GM23338 (cell line): ENCODE data around the gene VPS13A. TPM values are rescaled to one million over a fixed set of nuclear protein-coding genes. Genes with fewer than 3 reads are reported as not detected.

Experiments
- ATAC-seq: fragments of 200-7000 bp; cut with Tn5 transposase; 3 replicates; pipeline ENCODE4 v1.9.1; 2020
- DNase-seq: peaks from one replicate; pipeline ENCODE4 v3.0.0-alpha.2; 2015; ENCODE audit warnings: low spot score
- H2AFZ ChIP-seq: fragments of 200-600 bp; sonication (generic); 2 replicates; pipeline ENCODE4 v1.8.0; 2016; ENCODE audit warnings: antibody characterized with exemption, mild to moderate bottlenecking, moderate library complexity
- H3F3A ChIP-seq: fragments of 200-600 bp; sonication (generic); replicated peaks from 2 replicates; pipeline ENCODE4 v1.8.0; 2017; ENCODE audit warnings: antibody characterized with exemption, mixed run types, low read depth
- H3K27ac ChIP-seq: fragments of 200-600 bp; sonication (generic); 2 replicates; pipeline ENCODE4 v1.6.1; 2016; ENCODE audit warnings: low read depth
- H3K27me3 ChIP-seq: fragments of 200-600 bp; sonication (generic); 2 replicates; pipeline ENCODE4 v1.8.0; 2016; ENCODE audit warnings: mild to moderate bottlenecking, mixed run types, moderate library complexity; ENCODE audit not compliant: insufficient read depth
- H3K36me3 ChIP-seq: fragments of 200-600 bp; sonication (generic); 2 replicates; pipeline ENCODE4 v1.8.0; 2016; ENCODE audit warnings: mild to moderate bottlenecking; ENCODE audit not compliant: insufficient read depth
- H3K4me1 ChIP-seq: fragments of 200-600 bp; sonication (generic); 2 replicates; pipeline ENCODE4 v1.8.0; 2016; ENCODE audit warnings: mild to moderate bottlenecking, moderate library complexity; ENCODE audit not compliant: insufficient read depth
- H3K4me2 ChIP-seq: fragments of 200-600 bp; sonication (generic); 2 replicates; pipeline ENCODE4 v1.7.1; 2017; ENCODE audit warnings: mixed run types
- H3K4me3 ChIP-seq: fragments of 200-600 bp; sonication (generic); 2 replicates; pipeline ENCODE4 v1.6.1; 2016; ENCODE audit warnings: mixed run types
- H3K79me2 ChIP-seq: fragments of 200-600 bp; sonication (generic); replicated peaks from 2 replicates; pipeline ENCODE4 v1.8.0; 2017; ENCODE audit warnings: mild to moderate bottlenecking; ENCODE audit not compliant: insufficient read depth
- H3K9me2 ChIP-seq: fragments of 200-600 bp; sonication (generic); 2 replicates; pipeline ENCODE4 v1.8.0; 2017; ENCODE audit not compliant: insufficient read depth
- H4K20me1 ChIP-seq: fragments of 200-600 bp; sonication (generic); replicated peaks from 2 replicates; pipeline ENCODE4 v1.8.0; 2017; ENCODE audit warnings: mild to moderate bottlenecking; ENCODE audit not compliant: insufficient read depth
- H3K27ac Mint-ChIP-seq: 2 replicates; pipeline ENCODE4 v1.8.0; 2020; ENCODE audit warnings: inconsistent platforms, mild to moderate bottlenecking, moderate library complexity, mixed read lengths
- H3K27me3 Mint-ChIP-seq: 3 replicates; pipeline ENCODE4 v1.8.0; 2022; ENCODE audit warnings: low read depth, mild to moderate bottlenecking, moderate library complexity, mixed read lengths, inconsistent platforms; ENCODE audit not compliant: insufficient read depth, poor library complexity
- H3K36me3 Mint-ChIP-seq: 3 replicates; pipeline ENCODE4 v1.8.0; 2021; ENCODE audit warnings: low read depth, mild to moderate bottlenecking, inconsistent platforms, moderate library complexity, mixed read lengths
- H3K4me1 Mint-ChIP-seq: 3 replicates; pipeline ENCODE4 v1.8.0; 2020; ENCODE audit warnings: mild to moderate bottlenecking, inconsistent platforms, mixed read lengths
- H3K4me3 Mint-ChIP-seq: 3 replicates; pipeline ENCODE4 v1.8.0; 2021; ENCODE audit warnings: moderate library complexity, mild to moderate bottlenecking, inconsistent platforms, mixed read lengths
- H3K9me3 Mint-ChIP-seq: 3 replicates; pipeline ENCODE4 v1.8.0; 2020; ENCODE audit warnings: moderate library complexity, mild to moderate bottlenecking, inconsistent platforms, mixed read lengths
- CREB1 ChIP-seq: fragments of 250-450 bp; sonication (Bioruptor Pico); IDR thresholded peaks from 2 replicates; pipeline ENCODE4 v1.5.0; 2020; ENCODE audit warnings: low read depth, mild to moderate bottlenecking, moderate library complexity
- EZH2 ChIP-seq: fragments of 200-600 bp; sonication (generic); IDR thresholded peaks from one replicate; pipeline ENCODE4 v1.8.0; 2017; ENCODE audit warnings: antibody characterized with exemption, mild to moderate bottlenecking, low read depth; ENCODE audit not compliant: unreplicated experiment
- EZH2phosphoT487 ChIP-seq: fragments of 200-600 bp; sonication (generic); IDR thresholded peaks from one replicate; pipeline ENCODE4 v1.8.1; 2018; ENCODE audit warnings: antibody characterized with exemption; ENCODE audit not compliant: unreplicated experiment
- JUNB ChIP-seq: IDR thresholded peaks from one replicate; pipeline ENCODE4 v1.6.1; 2016; ENCODE audit warnings: antibody characterized with exemption; ENCODE audit not compliant: unreplicated experiment
- POLR2AphosphoS5 ChIP-seq: IDR thresholded peaks from 2 replicates; pipeline ENCODE4 v1.6.1; 2016; ENCODE audit warnings: antibody characterized with exemption, low read depth
- STAT1 ChIP-seq: IDR thresholded peaks from one replicate; pipeline ENCODE4 v1.6.1; 2016; ENCODE audit warnings: antibody characterized with exemption; ENCODE audit not compliant: unreplicated experiment
- ZNF331 ChIP-seq: fragments of 250-450 bp; sonication (Bioruptor Pico); IDR thresholded peaks from 2 replicates; pipeline ENCODE4 v1.5.0; 2020; ENCODE audit warnings: low read depth, mild to moderate bottlenecking, moderate library complexity
- polyA plus RNA-seq: library from polyadenylated mRNA; unstranded; fragments of >200 nt; fragmentation: Nextera tagmentation; extraction: Ambion mirVana; gene quantifications from 2 replicates; pipeline ENCODE4 v1.2.1, GENCODE V29; 2016
- total RNA-seq: library from RNA; depleted of rRNA; stranded (reverse); fragments of >200 nt; shearing (Covaris generic); gene quantifications from 2 replicates; pipeline ENCODE4 v1.2.3, GENCODE V29; 2014
- TF ChIP-seq, protein P1 (sequence below): fragments of 250-450 bp; sonication (Bioruptor Pico); IDR thresholded peaks from 2 replicates; pipeline ENCODE4 v1.5.0; 2020; ENCODE audit warnings: mild to moderate bottlenecking, moderate library complexity
- TF ChIP-seq, protein P2 (sequence below): IDR thresholded peaks from 2 replicates; pipeline ENCODE4 v1.6.1; 2016; ENCODE audit warnings: antibody characterized with exemption

The VPS13A gene
- total and polyA plus RNA-seq, 2 experiments from 2014 or later: 45.9 to 68.1 TPM

DNA sequence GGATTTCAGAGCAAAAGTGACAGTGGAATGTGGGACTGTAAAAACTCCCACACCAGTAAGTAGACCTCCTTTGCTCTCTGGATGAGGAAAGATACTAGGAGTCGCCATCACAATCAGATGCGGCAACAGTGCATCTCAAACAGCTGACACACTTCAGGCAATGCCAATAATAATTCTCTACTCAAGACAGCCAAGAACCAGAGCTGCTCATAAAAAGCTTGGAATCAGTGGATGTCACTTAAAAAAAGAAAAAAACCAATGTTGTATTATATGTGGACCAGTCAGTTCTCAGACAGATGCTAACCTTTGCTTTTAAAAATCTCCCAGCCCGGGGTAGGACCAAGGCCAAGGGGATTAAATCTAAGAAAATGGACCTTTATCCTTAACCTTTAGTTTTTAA lies 285.8 kb downstream of the VPS13A start (continued):
- TF ChIP-seq, protein P1, sequence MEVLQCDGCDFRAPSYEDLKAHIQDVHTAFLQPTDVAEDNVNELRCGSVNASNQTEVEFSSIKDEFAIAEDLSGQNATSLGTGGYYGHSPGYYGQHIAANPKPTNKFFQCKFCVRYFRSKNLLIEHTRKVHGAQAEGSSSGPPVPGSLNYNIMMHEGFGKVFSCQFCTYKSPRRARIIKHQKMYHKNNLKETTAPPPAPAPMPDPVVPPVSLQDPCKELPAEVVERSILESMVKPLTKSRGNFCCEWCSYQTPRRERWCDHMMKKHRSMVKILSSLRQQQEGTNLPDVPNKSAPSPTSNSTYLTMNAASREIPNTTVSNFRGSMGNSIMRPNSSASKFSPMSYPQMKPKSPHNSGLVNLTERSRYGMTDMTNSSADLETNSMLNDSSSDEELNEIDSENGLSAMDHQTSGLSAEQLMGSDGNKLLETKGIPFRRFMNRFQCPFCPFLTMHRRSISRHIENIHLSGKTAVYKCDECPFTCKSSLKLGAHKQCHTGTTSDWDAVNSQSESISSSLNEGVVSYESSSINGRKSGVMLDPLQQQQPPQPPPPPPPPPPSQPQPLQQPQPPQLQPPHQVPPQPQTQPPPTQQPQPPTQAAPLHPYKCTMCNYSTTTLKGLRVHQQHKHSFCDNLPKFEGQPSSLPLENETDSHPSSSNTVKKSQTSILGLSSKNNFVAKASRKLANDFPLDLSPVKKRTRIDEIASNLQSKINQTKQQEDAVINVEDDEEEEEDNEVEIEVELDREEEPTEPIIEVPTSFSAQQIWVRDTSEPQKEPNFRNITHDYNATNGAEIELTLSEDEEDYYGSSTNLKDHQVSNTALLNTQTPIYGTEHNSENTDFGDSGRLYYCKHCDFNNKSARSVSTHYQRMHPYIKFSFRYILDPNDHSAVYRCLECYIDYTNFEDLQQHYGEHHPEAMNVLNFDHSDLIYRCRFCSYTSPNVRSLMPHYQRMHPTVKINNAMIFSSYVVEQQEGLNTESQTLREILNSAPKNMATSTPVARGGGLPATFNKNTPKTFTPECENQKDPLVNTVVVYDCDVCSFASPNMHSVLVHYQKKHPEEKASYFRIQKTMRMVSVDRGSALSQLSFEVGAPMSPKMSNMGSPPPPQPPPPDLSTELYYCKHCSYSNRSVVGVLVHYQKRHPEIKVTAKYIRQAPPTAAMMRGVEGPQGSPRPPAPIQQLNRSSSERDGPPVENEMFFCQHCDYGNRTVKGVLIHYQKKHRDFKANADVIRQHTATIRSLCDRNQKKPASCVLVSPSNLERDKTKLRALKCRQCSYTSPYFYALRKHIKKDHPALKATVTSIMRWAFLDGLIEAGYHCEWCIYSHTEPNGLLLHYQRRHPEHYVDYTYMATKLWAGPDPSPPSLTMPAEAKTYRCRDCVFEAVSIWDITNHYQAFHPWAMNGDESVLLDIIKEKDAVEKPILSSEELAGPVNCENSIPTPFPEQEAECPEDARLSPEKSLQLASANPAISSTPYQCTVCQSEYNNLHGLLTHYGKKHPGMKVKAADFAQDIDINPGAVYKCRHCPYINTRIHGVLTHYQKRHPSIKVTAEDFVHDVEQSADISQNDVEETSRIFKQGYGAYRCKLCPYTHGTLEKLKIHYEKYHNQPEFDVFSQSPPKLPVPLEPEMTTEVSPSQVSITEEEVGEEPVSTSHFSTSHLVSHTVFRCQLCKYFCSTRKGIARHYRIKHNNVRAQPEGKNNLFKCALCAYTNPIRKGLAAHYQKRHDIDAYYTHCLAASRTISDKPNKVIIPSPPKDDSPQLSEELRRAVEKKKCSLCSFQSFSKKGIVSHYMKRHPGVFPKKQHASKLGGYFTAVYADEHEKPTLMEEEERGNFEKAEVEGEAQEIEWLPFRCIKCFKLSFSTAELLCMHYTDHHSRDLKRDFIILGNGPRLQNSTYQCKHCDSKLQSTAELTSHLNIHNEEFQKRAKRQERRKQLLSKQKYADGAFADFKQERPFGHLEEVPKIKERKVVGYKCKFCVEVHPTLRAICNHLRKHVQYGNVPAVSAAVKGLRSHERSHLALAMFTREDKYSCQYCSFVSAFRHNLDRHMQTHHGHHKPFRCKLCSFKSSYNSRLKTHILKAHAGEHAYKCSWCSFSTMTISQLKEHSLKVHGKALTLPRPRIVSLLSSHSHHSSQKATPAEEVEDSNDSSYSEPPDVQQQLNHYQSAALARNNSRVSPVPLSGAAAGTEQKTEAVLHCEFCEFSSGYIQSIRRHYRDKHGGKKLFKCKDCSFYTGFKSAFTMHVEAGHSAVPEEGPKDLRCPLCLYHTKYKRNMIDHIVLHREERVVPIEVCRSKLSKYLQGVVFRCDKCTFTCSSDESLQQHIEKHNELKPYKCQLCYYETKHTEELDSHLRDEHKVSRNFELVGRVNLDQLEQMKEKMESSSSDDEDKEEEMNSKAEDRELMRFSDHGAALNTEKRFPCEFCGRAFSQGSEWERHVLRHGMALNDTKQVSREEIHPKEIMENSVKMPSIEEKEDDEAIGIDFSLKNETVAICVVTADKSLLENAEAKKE (CRISPR knock-in tag): no peak
- no peak for TF ChIP-seq STAT1

DNA sequence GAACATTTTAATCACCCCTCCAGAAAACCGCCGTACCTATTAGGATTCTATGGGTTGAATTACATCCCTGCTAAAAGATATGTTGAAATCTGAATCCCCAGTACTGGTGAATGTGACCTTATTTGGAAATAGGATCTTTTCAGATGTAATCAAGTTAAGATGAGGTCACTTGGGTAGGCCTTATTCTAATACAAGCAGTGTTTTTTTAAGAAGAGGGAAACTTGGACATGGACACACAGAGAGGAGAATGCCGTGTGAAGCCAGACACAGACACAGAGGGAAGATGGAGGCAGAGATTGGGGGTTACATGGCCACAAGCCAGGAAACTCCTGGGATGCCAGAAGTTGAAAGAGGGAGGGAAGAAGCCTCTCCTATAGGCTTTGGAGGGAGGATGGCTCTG lies 287.3 kb downstream of the VPS13A start:
- Mint-ChIP-seq H3K4me3 (no peak overlapping the region), H3K27ac (no peak overlapping the region), H3K36me3 (no peaks in the 10 kb centered on the region), H3K27me3 (no peaks in the 10 kb centered on the region), H3K9me3 (peaks cover 4% of the 10 kb centered on the region; the same call in 2 of the 3 replicates), H3K4me1 (peaks cover 27% of the 10 kb centered on the region)
- DNase-seq: no peak
- no peaks in the 10 kb centered on the region for H3K36me3 ChIP-seq
- no peaks in the 10 kb centered on the region for H3K27me3 ChIP-seq
- H3K4me1 ChIP-seq: 0 out of 2 replicates have a peak, but pooled peaks cover 15% of the 10 kb centered on the region
- no peaks in the 10 kb centered on the region for H3K79me2 ChIP-seq
- H3K4me2 ChIP-seq: no peak overlapping the region
- no peaks in the 10 kb centered on the region for H3F3A ChIP-seq
- 0 out of 2 replicates have a peak, but pooled peaks cover 8% of the 10 kb centered on the region for H3K9me2 ChIP-seq
- H3K4me3 ChIP-seq: no peak overlapping the region
- no peaks in the 10 kb centered on the region for H4K20me1 ChIP-seq
- ATAC-seq: no peak
- H2AFZ ChIP-seq: no peak overlapping the region
- no peak overlapping the region for H3K27ac ChIP-seq
- TF ChIP-seq CREB1 (no peak), POLR2AphosphoS5 (no peak), EZH2phosphoT487 (no peak), JUNB (no peak), EZH2 (no peak), ZNF331 (CRISPR knock-in tag) (no peak)
- TF ChIP-seq, protein P2, sequence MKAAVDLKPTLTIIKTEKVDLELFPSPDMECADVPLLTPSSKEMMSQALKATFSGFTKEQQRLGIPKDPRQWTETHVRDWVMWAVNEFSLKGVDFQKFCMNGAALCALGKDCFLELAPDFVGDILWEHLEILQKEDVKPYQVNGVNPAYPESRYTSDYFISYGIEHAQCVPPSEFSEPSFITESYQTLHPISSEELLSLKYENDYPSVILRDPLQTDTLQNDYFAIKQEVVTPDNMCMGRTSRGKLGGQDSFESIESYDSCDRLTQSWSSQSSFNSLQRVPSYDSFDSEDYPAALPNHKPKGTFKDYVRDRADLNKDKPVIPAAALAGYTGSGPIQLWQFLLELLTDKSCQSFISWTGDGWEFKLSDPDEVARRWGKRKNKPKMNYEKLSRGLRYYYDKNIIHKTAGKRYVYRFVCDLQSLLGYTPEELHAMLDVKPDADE: no peak
- TF ChIP-seq, protein P1 (CRISPR knock-in tag): no peak
